Sigmoid colon (tissue), 7 donors: ENCODE results near the gene GPR27. TPM values are rescaled to one million over a fixed set of nuclear protein-coding genes. Genes with fewer than 3 reads are reported as not detected.

Experiments used
- DNase-seq: peaks from one replicate; pipeline ENCODE4 v3.0.0-alpha.2; 2019
- H3K27ac ChIP-seq, 4 donors: fragments of 200-600 bp; sonication (generic); one replicate each; pipeline ENCODE4 v1.5.1; 2016 to 2019; ENCODE audit warnings: mild to moderate bottlenecking in 1 of 4
- H3K27me3 ChIP-seq, 3 donors: fragments of 200-600 bp; sonication (generic); one replicate each; pipeline ENCODE4 v1.5.1; 2019; ENCODE audit warnings: mild to moderate bottlenecking in 1 of 3
- H3K36me3 ChIP-seq, 4 donors: fragments of 200-600 bp; sonication (generic); one replicate each; pipeline ENCODE4 v1.5.1; 2016 to 2019
- H3K4me1 ChIP-seq, 4 donors: fragments of 200-600 bp; sonication (generic); one replicate each; pipeline ENCODE4 v1.5.1; 2017 to 2019
- H3K4me3 ChIP-seq, 4 donors: fragments of 200-600 bp; sonication (generic); one replicate each; pipeline ENCODE4 v1.5.1; 2017 to 2019; ENCODE audit warnings: mild to moderate bottlenecking in 2 of 4, moderate library complexity in 1 of 4
- H3K9me3 ChIP-seq, 4 donors: fragments of 200-600 bp in 3 of 4; sonication (generic) in 3 of 4; one replicate each; pipeline versions ENCODE4 v1.5.1 to v1.6.1; 2013 to 2019
- CTCF ChIP-seq, 4 experiments: fragments of 450-650 bp in 3 of 4; fragments of 200-600 bp in 1 of 4; IDR thresholded peaks; one replicate each; pipeline ENCODE4 v1.5.1; 2016 to 2019; ENCODE audit warnings: antibody characterized with exemption in 4 of 4, mild to moderate bottlenecking in 3 of 4, moderate library complexity in 2 of 4
- EP300 ChIP-seq, 4 donors: sonication (generic); formaldehyde crosslinking; IDR thresholded peaks; one replicate each; pipeline ENCODE4 v1.6.1; 2017; ENCODE audit warnings: antibody characterized with exemption in 4 of 4
- POLR2A ChIP-seq, 2 donors: fragments of 450-650 bp; IDR thresholded peaks; one replicate each; pipeline ENCODE4 v1.6.1; 2016; ENCODE audit warnings: antibody characterized with exemption in 2 of 2, mild to moderate bottlenecking in 2 of 2, moderate library complexity in 2 of 2
- POLR2AphosphoS5 ChIP-seq, 4 donors: sonication (generic); formaldehyde crosslinking; IDR thresholded peaks; one replicate each; pipeline ENCODE4 v1.6.1; 2017; ENCODE audit warnings: antibody characterized with exemption in 4 of 4
- WGBS, 2 donors: extraction: QIAGEN DNeasy Blood & Tissue Kit; methylation state at CpG; one replicate each; pipeline ENCODE4 v1.1.7; 2013; 5-methylcytosine and 5-hydroxymethylcytosine counted together
- intact Hi-C: fragments of 100-400 bp; cut with DNase I; formaldehyde crosslinking; loops from one replicate; pipeline ENCODE4 v1.15.1; 2023
- polyA plus RNA-seq, 3 donors: library from polyadenylated mRNA; stranded (reverse); fragments of 200-250 nt; gene quantifications; one replicate each; pipeline ENCODE4 v1.2.3, GENCODE V29; 2013
- total RNA-seq, 4 donors: library from RNA; depleted of rRNA; stranded (reverse); fragments of >200 nt; gene quantifications; one replicate each; pipeline ENCODE4 v1.1.0, GENCODE V29; 2016
- donor health status: healthy with polysubstance abuse.
- donor health status: Bipolar disorder and iron deficiency.
- donor health status: healthy.

The GPR27 gene
- total and polyA plus RNA-seq, 7 donors, result 0.33 to 1.4 (median 0.95) TPM; not detected in 1

DNA sequence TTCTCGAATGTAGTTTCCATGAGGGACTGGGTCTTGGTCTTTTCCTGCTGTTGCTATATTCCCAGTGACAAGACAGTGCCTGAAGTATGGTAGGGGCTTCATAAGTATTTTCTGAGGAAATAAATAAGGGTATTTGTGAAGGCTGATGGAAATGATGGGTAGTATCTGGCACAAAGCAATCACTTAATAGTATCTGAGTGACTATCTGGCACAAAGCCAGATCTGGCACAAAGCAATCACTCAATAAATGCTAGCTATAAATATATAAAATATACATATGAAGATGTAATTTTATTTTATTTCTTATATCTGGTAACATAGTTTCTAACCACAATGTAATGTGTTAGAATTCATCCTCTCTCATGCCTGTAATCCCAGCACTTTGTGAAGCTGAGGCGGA, 52.0 kb downstream of the GPR27 start:
- H3K4me1 ChIP-seq, result no peaks in the 10 kb centered on the region
- no peak for DNase-seq
- TF ChIP-seq POLR2AphosphoS5 (IDR thresholded peaks at IDR 0.05) (no peak), POLR2A (IDR thresholded peaks at IDR 0.05) (no peak), EP300 (IDR thresholded peaks at IDR 0.05) (no peak), CTCF (IDR thresholded peaks at IDR 0.05) (no peak)
- no peaks in the 10 kb centered on the region for H3K9me3 ChIP-seq
- H3K36me3 ChIP-seq, result no peaks in the 10 kb centered on the region
- 87 to 88% methylated on average over 2 of the region's 2 CpGs for WGBS, 2 donors
- peaks cover 0 to 11% (median 0%) of the 10 kb centered on the region in 3 donors for H3K27me3 ChIP-seq
- H3K4me3 ChIP-seq, result no peak overlapping the region
- intact Hi-C loops, result no loop called here
- no peak overlapping the region for H3K27ac ChIP-seq

Other genes starting within 250 kb of the GPR27 start
- 100 to 1,000 TPM; 139 to 232 (median 169) TPM for gene FOXP1, start 170.1 kb upstream of the GPR27 start, total RNA-seq
- 10 to 100 TPM; 13.8 to 32.9 (median 14.3) TPM for gene FOXP1, start 170.1 kb upstream of the GPR27 start, polyA plus RNA-seq
- 10 to 100 TPM; 24.7 to 35.3 (median 31.8) TPM for gene EIF4E3, start 28.5 kb upstream of the GPR27 start, total RNA-seq
- gene EIF4E3, start 28.5 kb upstream of the GPR27 start, polyA plus RNA-seq, result 10 to 100 TPM; 14.8 to 31.2 (median 30.1) TPM
- not detected for gene PROK2, start 31.3 kb downstream of the GPR27 start, total RNA-seq
- 1 to 10 TPM in 2 of 3 donors, under 1 TPM in 1; 0.42 to 3.9 (median 1.2) TPM for gene PROK2, start 31.3 kb downstream of the GPR27 start, polyA plus RNA-seq